ENCODE measurements around the gene RPUSD3.
"Not testable (repeated sequence)": the region's sequence is repeated elsewhere in the genome, so short reads cannot be mapped to it uniquely, and the experiment has no call there.

Gene RPUSD3

GRCh38 chr3:9852528-9852927 lies 8.7 kb upstream of the RPUSD3 start:
- DNase-seq (ENCODE audit: low read depth, low spot score): no peak
- no peaks in the 10 kb centered on the region for H3K36me3 ChIP-seq (ENCODE audit: insufficient read depth, insufficient read length, low read length)
- peaks cover 4% of the 10 kb centered on the region for H3K4me1 ChIP-seq (ENCODE audit: insufficient read depth, insufficient read length)
- H3K9ac ChIP-seq (ENCODE audit: insufficient read length, low read depth): no peak overlapping the region
- no peaks in the 10 kb centered on the region for H3K9me3 ChIP-seq (ENCODE audit: insufficient read depth, low read length)
- H3K4me3 ChIP-seq (ENCODE audit: insufficient read length, low read depth): no peak overlapping the region
- no peak for TF ChIP-seq ZNF274 (IDR thresholded peaks at IDR 0.05; ENCODE audit: low read depth, low read length)
- TF ChIP-seq YY1 (IDR thresholded peaks at IDR 0.05; ENCODE audit: insufficient read depth, insufficient read length): no peak
- TF ChIP-seq SUZ12 (IDR thresholded peaks at IDR 0.05; ENCODE audit: extremely low read depth, insufficient read depth, insufficient read length): no peak
- H3K27me3 ChIP-seq (ENCODE audit: insufficient read depth, insufficient read length): no peaks in the 10 kb centered on the region

GRCh38 chr3:9851926-9852325 lies 8.1 kb upstream of the RPUSD3 start:
- not testable (repeated sequence) for H3K4me1 ChIP-seq (ENCODE audit: insufficient read depth, insufficient read length); H3K9ac ChIP-seq (ENCODE audit: insufficient read length, low read depth); H3K36me3 ChIP-seq (ENCODE audit: insufficient read depth, insufficient read length, low read length); H3K4me3 ChIP-seq (ENCODE audit: insufficient read length, low read depth); H3K27me3 ChIP-seq (ENCODE audit: insufficient read depth, insufficient read length); DNase-seq (ENCODE audit: low read depth, low spot score); H3K9me3 ChIP-seq (ENCODE audit: insufficient read depth, low read length)

GRCh38 chr3:9851383-9851782 lies 7.6 kb upstream of the RPUSD3 start:
- H3K4me1 ChIP-seq (ENCODE audit: insufficient read depth, insufficient read length); H3K4me3 ChIP-seq (ENCODE audit: insufficient read length, low read depth); H3K36me3 ChIP-seq (ENCODE audit: insufficient read depth, insufficient read length, low read length); H3K9me3 ChIP-seq (ENCODE audit: insufficient read depth, low read length); H3K27me3 ChIP-seq (ENCODE audit: insufficient read depth, insufficient read length); H3K9ac ChIP-seq (ENCODE audit: insufficient read length, low read depth); DNase-seq (ENCODE audit: low read depth, low spot score): not testable (repeated sequence)

- not testable (repeated sequence) for H3K9ac ChIP-seq (ENCODE audit: insufficient read length, low read depth); DNase-seq (ENCODE audit: low read depth, low spot score); H3K36me3 ChIP-seq (ENCODE audit: insufficient read depth, insufficient read length, low read length); H3K9me3 ChIP-seq (ENCODE audit: insufficient read depth, low read length); H3K4me3 ChIP-seq (ENCODE audit: insufficient read length, low read depth); H3K27me3 ChIP-seq (ENCODE audit: insufficient read depth, insufficient read length); H3K4me1 ChIP-seq (ENCODE audit: insufficient read depth, insufficient read length)
These were observed 5.1 kb upstream of the RPUSD3 start for GRCh38 chr3:9848860-9849259.

GRCh38 chr3:9847870-9848269 lies 4.1 kb upstream of the RPUSD3 start:
- H3K36me3 ChIP-seq (ENCODE audit: insufficient read depth, insufficient read length, low read length); DNase-seq (ENCODE audit: low read depth, low spot score); H3K4me1 ChIP-seq (ENCODE audit: insufficient read depth, insufficient read length); H3K27me3 ChIP-seq (ENCODE audit: insufficient read depth, insufficient read length); H3K4me3 ChIP-seq (ENCODE audit: insufficient read length, low read depth); H3K9ac ChIP-seq (ENCODE audit: insufficient read length, low read depth); H3K9me3 ChIP-seq (ENCODE audit: insufficient read depth, low read length): not testable (repeated sequence)

GRCh38 chr3:9846931-9847488 lies 3.2 kb upstream of the RPUSD3 start:
- Histone ChIP-seq H3K9me3 (ENCODE audit: insufficient read depth, low read length) (peaks cover 7% of the 10 kb centered on the region; the same call in 1 of the 2 replicates), H3K4me3 (ENCODE audit: insufficient read length, low read depth) (no peak overlapping the region), H3K9ac (ENCODE audit: insufficient read length, low read depth) (no peak overlapping the region), H3K36me3 (ENCODE audit: insufficient read depth, insufficient read length, low read length) (peaks cover 4% of the 10 kb centered on the region), H3K27me3 (ENCODE audit: insufficient read depth, insufficient read length) (no peaks in the 10 kb centered on the region), H3K4me1 (ENCODE audit: insufficient read depth, insufficient read length) (peaks cover 4% of the 10 kb centered on the region)
- TF ChIP-seq YY1 (IDR thresholded peaks at IDR 0.05; ENCODE audit: insufficient read depth, insufficient read length): no peak
- TF ChIP-seq SUZ12 (IDR thresholded peaks at IDR 0.05; ENCODE audit: extremely low read depth, insufficient read depth, insufficient read length): no peak
- no peak for TF ChIP-seq ZNF274 (IDR thresholded peaks at IDR 0.05; ENCODE audit: low read depth, low read length)
- no peak for DNase-seq (ENCODE audit: low read depth, low spot score)

GRCh38 chr3:9846231-9846630 lies 2.4 kb upstream of the RPUSD3 start:
- TF ChIP-seq ZNF274 (IDR thresholded peaks at IDR 0.05; ENCODE audit: low read depth, low read length) (no peak), YY1 (IDR thresholded peaks at IDR 0.05; ENCODE audit: insufficient read depth, insufficient read length) (no peak), SUZ12 (IDR thresholded peaks at IDR 0.05; ENCODE audit: extremely low read depth, insufficient read depth, insufficient read length) (no peak)
- H3K9me3 ChIP-seq (ENCODE audit: insufficient read depth, low read length): peaks cover 7% of the 10 kb centered on the region; the same call in 1 of the 2 replicates
- DNase-seq (ENCODE audit: low read depth, low spot score): no peak
- no peak overlapping the region for H3K4me3 ChIP-seq (ENCODE audit: insufficient read length, low read depth)
- H3K9ac ChIP-seq (ENCODE audit: insufficient read length, low read depth): peak overlapping the region; percentile 27
- peaks cover 11% of the 10 kb centered on the region for H3K36me3 ChIP-seq (ENCODE audit: insufficient read depth, insufficient read length, low read length)
- peaks cover 4% of the 10 kb centered on the region for H3K4me1 ChIP-seq (ENCODE audit: insufficient read depth, insufficient read length)
- no peaks in the 10 kb centered on the region for H3K27me3 ChIP-seq (ENCODE audit: insufficient read depth, insufficient read length)

- Histone ChIP-seq H3K9ac (ENCODE audit: insufficient read length, low read depth) (no peak overlapping the region), H3K4me1 (ENCODE audit: insufficient read depth, insufficient read length) (peaks cover 1% of the 10 kb centered on the region), H3K9me3 (ENCODE audit: insufficient read depth, low read length) (no peaks in the 10 kb centered on the region), H3K27me3 (ENCODE audit: insufficient read depth, insufficient read length) (no peaks in the 10 kb centered on the region), H3K4me3 (ENCODE audit: insufficient read length, low read depth) (no peak overlapping the region), H3K36me3 (ENCODE audit: insufficient read depth, insufficient read length, low read length) (peaks cover 49% of the 10 kb centered on the region)
- no peak for DNase-seq (ENCODE audit: low read depth, low spot score)
- TF ChIP-seq YY1 (IDR thresholded peaks at IDR 0.05; ENCODE audit: insufficient read depth, insufficient read length) (no peak), ZNF274 (IDR thresholded peaks at IDR 0.05; ENCODE audit: low read depth, low read length) (no peak), SUZ12 (IDR thresholded peaks at IDR 0.05; ENCODE audit: extremely low read depth, insufficient read depth, insufficient read length) (no peak)
These were observed 2.8 kb downstream of the RPUSD3 start for GRCh38 chr3:9841015-9841414.
